Activated naive CD4-positive, alpha-beta T cell treated with anti-CD3 and anti-CD28 coated beads, Interleukin-2, amount 50 U/mL, for 72 hours (primary cell): ENCODE measurements around the gene ARHGEF39. TPM values are rescaled to one million over a fixed set of nuclear protein-coding genes. Genes with fewer than 3 reads are reported as not detected.
"Not testable (repeated sequence)": the region's sequence is repeated elsewhere in the genome, so short reads cannot be mapped to it uniquely, and the experiment has no call there.

Source experiments
- ATAC-seq, 2 donors: fragments of 150-1000 bp; cut with Tn5 transposase; 2 replicates each; pipeline ENCODE4 v1.10.0; 2021; ENCODE audit warnings: mild to moderate bottlenecking in 2 of 2, moderate library complexity in 2 of 2
- DNase-seq, 2 donors: peaks; one replicate each; pipeline ENCODE4 v3.0.0; 2021 to 2022; ENCODE audit warnings: low spot score in 2 of 2
- H3K27ac Mint-ChIP-seq, 2 donors: one replicate each; pipeline ENCODE4 v1.8.0; 2022; ENCODE audit warnings: mild to moderate bottlenecking in 2 of 2, mixed read lengths in 2 of 2
- H3K36me3 Mint-ChIP-seq, 2 donors: one replicate each; pipeline ENCODE4 v1.8.0; 2022; ENCODE audit warnings: mixed read lengths in 2 of 2
- H3K9me3 Mint-ChIP-seq, 2 donors: one replicate each; pipeline ENCODE4 v1.8.0; 2022; ENCODE audit warnings: mixed read lengths in 2 of 2
- total RNA-seq, 2 donors: library from RNA; stranded (reverse); gene quantifications; one replicate each; pipeline ENCODE4 v1.2.3, GENCODE V29; 2022

ARHGEF39 gene
- total RNA-seq, 2 donors from 2014 or later = 21.6 to 22.8 TPM

DNA sequence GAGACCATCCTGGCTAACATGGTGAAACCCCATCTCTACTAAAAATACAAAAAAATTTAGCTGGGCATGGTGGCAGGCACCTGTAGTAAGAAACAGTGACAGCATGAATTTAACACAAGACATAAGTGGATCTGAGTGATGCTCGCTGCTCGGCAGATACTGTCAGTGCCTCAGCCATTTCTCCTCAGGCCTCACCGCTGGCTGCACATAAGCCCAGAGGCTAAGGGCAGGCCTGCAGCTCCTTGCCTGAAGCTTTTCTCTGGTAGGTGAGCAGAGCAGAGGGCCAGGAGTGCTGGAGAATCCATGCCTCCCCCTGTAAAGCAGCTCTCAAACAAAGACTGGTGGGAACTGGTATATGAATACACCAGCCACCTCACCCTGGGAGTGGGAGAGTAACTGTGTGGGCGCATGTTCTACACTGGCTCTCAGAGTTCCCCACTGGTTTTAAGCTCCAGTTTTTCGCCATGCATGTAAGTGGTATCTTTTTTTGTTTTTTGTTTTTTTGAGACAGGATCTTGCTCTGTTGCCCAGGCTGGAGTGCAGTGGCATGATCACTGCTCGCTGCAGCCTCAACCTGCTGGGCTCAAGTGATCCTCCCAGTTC is 36.5 kb downstream of the ARHGEF39 start:
- DNase-seq (no peak), ATAC-seq (no peak)
- Mint-ChIP-seq H3K9me3 (no peaks in the 10 kb centered on the region), H3K36me3 (no peaks in the 10 kb centered on the region), H3K27ac (no peak overlapping the region)

DNA sequence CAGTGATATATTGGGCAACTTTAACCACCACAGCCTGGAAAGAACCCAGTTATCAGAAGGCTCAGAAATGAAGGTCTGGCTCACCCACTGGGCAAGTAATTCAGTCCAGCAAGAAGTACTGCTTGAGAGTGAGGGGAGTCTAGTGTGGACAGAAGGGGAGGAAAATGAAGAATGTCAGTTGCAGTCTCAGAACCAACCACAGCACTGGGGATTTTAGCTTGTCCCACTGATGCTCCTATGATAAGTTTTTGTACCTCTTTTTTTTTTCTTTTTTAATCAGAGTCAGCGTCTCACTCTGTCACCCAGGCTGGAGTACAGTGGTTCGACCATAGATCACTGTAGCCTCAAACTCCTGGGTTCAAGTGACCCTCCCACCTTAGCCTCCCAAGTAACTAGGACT is 37.4 kb downstream of the ARHGEF39 start:
- H3K27ac Mint-ChIP-seq = no peak overlapping the region
- ATAC-seq = no peak
- no peaks in the 10 kb centered on the region for H3K9me3 Mint-ChIP-seq
- no peak for DNase-seq
- no peaks in the 10 kb centered on the region for H3K36me3 Mint-ChIP-seq

DNA sequence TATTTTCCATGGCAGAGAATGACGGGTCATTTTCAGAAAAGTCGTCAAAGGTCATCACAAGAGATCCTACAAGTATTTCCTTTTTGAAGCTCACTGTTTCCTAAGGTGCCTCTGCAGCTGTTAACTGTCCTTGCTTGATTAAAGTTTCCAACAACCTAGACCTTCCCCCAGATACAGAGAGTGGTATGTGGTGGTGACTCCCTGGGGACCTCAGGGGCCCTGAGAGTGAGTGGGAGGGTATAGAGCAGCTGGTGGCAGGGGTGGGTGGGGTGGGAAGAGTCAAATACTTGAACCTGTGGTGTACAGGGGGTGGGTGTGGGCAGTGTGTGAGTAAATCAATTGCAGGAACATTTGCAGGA is 45.2 kb downstream of the ARHGEF39 start:
- DNase-seq (no peak), ATAC-seq (peak; percentile 69 to 71)
- Mint-ChIP-seq H3K9me3 (no peaks in the 10 kb centered on the region), H3K27ac (peak overlapping the region; percentile 14 to 86), H3K36me3 (no peaks in the 10 kb centered on the region)

DNA sequence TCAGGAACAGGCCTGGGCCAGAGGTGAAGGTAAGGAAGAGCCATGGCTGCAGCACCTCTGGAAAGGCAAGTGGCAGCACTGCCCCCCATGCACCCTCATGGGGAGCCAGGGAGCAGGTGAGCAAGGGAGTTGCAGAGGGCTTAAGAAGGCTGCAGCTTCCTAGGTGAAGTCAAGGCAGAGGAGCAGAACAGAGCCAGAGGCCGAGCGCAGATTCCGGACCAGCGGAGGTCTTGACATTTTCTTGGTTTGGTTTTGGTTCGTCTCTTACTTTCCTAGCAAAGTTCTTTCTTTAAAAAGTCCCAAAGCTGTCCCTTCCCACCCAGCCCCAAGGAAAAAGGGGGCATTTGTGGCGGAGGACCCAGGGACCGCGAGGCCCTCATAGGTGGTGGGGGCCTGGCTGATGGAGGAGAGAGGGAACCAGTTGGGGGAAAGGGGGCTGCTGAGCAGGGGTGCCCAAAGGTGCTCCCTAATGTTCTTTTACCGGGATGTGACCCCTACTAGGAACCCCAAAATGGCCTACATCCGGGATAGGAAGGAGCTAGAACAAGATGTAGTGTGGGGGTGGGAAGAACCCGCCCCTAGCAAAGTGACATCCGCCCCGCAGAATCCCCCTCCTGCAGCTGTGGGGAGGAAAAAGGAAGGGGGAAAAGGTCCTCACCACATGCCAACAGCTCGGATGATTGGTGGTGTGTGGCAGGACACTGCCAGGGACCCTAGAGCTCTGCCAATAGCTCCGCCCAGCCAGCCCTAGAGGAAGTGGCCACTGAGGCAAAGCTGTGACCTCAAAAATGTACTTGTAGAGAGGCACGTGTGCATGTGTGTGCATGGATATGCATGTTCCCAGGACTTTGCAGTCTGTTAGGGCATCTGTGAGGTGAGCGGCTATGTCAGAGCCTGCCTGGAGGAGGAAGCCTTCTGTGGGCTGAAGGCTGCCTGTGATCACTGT is 45.9 kb downstream of the ARHGEF39 start:
- ATAC-seq (peak; percentile 65 to 77), DNase-seq (peak in 1 of 2 donors; percentile 72)
- no peaks in the 10 kb centered on the region for H3K9me3 Mint-ChIP-seq
- peak overlapping the region; percentile 65 to 86 for H3K27ac Mint-ChIP-seq
- no peaks in the 10 kb centered on the region for H3K36me3 Mint-ChIP-seq

DNA sequence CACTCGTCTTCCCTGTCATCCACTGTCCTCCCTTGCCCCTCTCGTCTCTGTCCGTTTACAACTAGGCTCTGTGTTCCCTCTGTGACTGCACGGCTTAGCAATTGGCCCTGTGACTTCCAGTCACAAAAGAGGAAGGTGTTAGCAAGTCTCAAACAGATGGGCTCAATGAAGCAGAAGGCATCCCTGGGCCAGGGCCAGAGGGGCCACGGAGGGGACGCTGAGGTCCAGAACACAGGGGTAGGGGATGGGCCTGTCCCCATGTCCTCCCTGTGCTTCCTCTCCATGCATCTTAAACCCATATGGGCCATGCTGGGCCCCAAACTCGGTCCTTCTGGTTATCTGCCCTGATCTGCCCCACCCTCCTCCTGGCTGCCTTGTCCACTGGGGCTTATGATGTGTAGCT is 46.7 kb downstream of the ARHGEF39 start, which contains the start of gene CD72:
TSS of gene CD72 (minus strand) at position 89 of the 403 bp plus-strand sequence. CDS start 110 bp downstream, outside the sequence.
- no peak for ATAC-seq
- no peak for DNase-seq
- no peaks in the 10 kb centered on the region for H3K36me3 Mint-ChIP-seq
- H3K9me3 Mint-ChIP-seq = no peaks in the 10 kb centered on the region
- peak within 1 kb of the TSS; percentile 86 to 88 for H3K27ac Mint-ChIP-seq

DNA sequence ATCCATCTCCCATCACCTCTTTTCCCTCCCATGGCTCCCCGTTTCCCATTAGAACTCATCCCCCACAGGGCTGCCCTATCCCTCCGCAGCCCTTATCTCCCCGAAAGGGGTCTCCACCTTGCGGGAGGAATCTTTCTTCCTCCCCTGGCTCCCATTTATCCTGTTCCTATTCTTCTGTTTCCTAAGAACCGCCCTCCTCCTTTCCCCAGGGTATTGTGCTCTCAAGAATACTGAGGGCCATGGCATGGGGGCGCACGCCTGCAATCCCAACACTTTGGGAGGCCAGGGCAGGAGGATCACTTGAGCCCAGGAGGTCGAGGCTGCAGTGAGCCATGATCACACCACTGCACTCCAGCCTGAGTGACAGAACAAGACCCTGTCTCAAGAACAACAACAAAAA is 47.4 kb downstream of the ARHGEF39 start:
- H3K27ac Mint-ChIP-seq = peak overlapping the region; percentile 86 to 88
- H3K36me3 Mint-ChIP-seq = no peaks in the 10 kb centered on the region
- H3K9me3 Mint-ChIP-seq = no peaks in the 10 kb centered on the region
- DNase-seq (no peak), ATAC-seq (no peak)

DNA sequence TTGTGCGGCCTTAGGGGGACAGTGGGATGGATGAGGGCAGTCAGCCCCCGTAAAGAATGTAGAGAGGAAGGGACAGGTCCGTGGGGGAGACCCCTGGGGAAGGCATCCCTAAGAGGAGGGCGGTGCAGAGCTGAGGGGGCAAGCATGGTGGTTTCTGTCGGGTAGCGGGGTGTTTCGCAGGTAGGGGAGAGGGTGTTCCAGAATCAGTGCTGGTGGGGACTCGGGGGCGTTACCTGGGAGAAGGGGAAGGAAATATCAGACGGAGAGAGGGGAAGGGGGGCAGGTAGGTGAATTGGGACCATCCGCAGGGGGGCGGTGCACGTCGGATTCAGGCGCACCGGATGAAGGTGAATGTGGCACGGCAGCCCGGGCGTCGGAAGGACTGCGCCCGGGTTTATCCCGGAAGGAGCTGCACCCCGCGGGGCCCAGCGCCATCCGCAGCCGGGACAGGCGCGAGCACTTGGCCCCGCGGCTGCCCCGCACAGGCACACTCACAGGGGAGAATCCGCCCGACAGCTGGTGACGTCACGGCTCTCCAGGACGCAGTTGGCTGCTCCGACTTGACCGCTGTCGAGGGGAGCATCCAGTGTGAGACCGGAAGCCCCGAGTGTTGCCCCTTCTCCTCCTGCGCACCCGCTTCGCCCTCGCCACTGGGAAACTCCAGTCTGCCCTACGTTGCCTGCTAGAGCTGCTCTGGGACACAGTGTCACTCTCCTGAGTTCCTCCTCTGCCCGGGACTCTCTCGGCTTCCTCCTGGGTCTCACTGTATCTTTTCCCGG is 48.1 kb downstream of the ARHGEF39 start:
- ATAC-seq = peak; percentile 76
- Mint-ChIP-seq H3K36me3 (no peaks in the 10 kb centered on the region), H3K9me3 (no peaks in the 10 kb centered on the region), H3K27ac (peak overlapping the region; percentile 86 to 88)
- peak; percentile 64 to 82 for DNase-seq

DNA sequence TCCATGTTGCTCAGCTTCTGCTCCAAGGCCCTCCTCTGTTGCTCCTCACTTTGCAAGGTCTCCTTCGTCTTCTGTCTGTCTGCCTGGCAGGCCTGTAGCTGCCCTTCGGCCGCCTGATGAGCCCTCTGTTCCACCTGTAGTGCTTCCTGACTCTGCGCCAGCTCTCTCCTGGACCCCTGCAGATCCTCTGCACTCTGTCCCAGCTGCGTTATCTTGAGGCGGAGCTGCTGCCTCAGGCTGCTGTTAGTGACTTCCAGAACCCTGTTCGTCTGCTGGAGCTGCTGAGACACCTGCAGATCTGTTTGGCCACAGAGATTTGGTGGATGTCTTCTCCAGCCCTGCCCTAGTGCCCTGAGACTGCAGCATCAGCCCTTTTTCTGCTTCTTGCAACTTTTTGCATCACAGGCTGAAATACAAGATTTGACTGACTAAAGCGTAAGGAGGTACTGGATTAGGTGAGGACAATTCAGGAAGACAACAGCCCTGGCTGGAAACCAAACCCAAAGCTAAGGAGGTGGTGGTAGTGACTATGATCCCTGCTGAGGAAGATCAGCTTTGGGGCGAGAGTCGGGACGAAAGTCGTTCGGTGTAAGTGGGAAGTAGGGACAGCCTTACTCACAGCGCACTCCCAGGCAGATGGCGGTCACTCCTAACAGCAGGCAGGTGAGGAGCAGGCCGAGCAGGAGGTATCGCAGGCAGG is 48.9 kb downstream of the ARHGEF39 start:
- DNase-seq = no peak
- ATAC-seq = no peak
- Mint-ChIP-seq H3K27ac (peak overlapping the region; percentile 1 to 86), H3K36me3 (no peaks in the 10 kb centered on the region), H3K9me3 (no peaks in the 10 kb centered on the region)

DNA sequence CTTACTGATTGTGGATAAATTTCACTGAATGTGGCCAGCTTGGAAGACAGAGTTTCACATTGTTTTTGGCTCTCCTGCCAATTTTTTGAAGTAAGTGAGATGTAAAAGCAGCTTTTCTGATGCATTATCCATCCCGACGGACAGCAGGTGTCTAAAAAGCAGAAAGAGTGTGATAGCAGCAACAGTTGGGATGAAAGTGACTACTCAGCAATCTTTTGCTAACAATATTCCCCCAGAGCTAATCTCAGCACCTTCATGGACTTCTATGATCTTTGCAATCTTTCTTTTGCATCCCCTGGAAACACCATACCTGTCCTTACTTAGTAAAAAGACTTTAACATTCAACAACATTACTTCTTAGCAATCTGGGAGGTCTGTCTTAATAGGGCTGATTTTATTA is 52.2 kb downstream of the ARHGEF39 start:
- H3K36me3 Mint-ChIP-seq = no peaks in the 10 kb centered on the region
- ATAC-seq (no peak), DNase-seq (no peak)
- H3K27ac Mint-ChIP-seq = no peak overlapping the region
- no peaks in the 10 kb centered on the region for H3K9me3 Mint-ChIP-seq

DNA sequence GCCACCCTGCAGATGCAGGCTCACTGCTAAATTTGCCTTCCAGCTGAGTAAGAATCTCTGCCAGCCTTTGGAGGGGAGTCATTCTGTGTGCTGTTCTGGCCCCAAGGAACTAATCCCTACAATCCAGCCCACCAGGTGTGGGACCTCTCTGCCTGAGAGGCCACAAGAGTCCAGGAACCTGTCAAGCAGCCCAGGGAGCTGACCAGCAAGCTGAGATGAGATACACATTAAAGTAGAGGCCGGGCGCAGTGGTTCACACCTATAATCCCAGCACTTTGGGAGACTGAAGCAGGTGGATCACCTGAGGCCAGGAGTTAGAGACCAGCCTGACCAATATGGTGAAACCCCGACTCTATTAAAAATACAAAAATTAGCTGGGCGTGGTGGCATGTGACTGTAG is 52.9 kb downstream of the ARHGEF39 start:
- not testable (repeated sequence) for ATAC-seq, DNase-seq, H3K9me3 Mint-ChIP-seq, H3K36me3 Mint-ChIP-seq, H3K27ac Mint-ChIP-seq

DNA sequence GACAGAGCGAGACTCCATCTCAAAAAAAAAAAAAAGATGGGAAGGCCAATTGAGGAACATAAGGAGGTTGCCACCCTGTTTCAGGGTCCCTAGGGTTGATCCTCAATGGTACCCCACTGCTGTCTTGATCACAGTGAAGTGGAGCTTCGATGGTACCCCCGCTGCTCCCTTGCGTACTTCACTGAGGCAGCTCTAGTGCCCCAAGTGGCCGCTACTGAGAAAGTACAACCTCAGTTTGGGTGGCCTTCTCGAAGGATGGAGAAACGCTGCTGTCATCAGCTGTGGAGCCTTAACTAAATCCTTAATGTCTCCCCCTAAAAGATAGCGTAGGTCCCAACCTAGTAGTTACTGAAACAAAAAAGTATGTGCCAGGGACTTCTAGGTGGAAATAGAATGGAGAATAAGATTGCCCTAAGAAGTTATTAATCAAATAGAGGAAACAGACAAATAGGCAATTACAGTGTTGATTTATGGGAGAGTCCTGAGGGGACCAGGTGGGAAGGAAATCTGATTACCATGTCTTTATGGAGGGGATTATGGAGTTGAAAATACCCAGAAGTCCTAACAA is 53.7 kb downstream of the ARHGEF39 start:
- ATAC-seq = peak; percentile 75 to 83

DNA sequence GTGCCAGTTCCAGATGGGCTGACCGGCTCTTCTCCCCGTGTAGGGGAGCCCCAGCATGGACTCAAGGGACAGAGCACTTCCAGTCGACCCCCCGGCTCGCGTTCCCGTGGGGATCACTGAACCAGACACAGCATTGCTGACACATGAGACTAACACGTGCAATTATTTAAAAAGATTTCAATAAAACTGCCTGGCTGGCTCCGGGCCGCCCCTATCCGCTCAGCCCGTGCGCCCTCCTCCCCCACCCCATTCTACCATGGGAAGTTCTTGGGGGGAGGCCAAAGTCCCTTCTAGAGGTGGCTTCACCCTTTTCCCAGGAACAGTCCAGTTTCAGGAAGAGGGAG is 55.2 kb downstream of the ARHGEF39 start:
- Mint-ChIP-seq H3K27ac (no peak overlapping the region), H3K9me3 (no peaks in the 10 kb centered on the region), H3K36me3 (no peaks in the 10 kb centered on the region)
- ATAC-seq = no peak
- no peak for DNase-seq

More for the DNA sequence above, 53.7 kb downstream of the ARHGEF39 start:
- Mint-ChIP-seq H3K9me3 (no peaks in the 10 kb centered on the region), H3K36me3 (no peaks in the 10 kb centered on the region), H3K27ac (no peak overlapping the region)
- peak in 1 of 2 donors; percentile 51 for DNase-seq

Other genes with a start within 250 kb of the ARHGEF39 start
- 1 to 10 TPM; 5.1 to 10.0 TPM for gene RUSC2, start 175.1 kb downstream of the ARHGEF39 start, total RNA-seq
- gene TESK1, start 59.9 kb downstream of the ARHGEF39 start, total RNA-seq = 10 to 100 TPM; 19.4 to 61.3 TPM
- gene CD72, start 46.8 kb downstream of the ARHGEF39 start, total RNA-seq = 10 to 100 TPM; 11.1 to 16.7 TPM
- 100 to 1,000 TPM in 1 of 2 donors, 10 to 100 TPM in 1; 67.8 to 122 TPM for gene SIT1, start 14.3 kb downstream of the ARHGEF39 start, total RNA-seq
- 1,000 to 10,000 TPM; 3,566 to 7,483 TPM for gene RMRP, start 7.2 kb downstream of the ARHGEF39 start, total RNA-seq
- 10 to 100 TPM; 10.2 to 24.4 TPM for gene CCDC107, start 6.9 kb downstream of the ARHGEF39 start, total RNA-seq
- 1 to 10 TPM in 1 of 2 donors, under 1 TPM in 1; 0.73 to 1.1 TPM for gene CA9, start 8.7 kb upstream of the ARHGEF39 start, total RNA-seq
- gene TPM2, start 24.7 kb upstream of the ARHGEF39 start, total RNA-seq = 1 to 10 TPM; 5.2 to 9.3 TPM
- gene TLN1, start 67.0 kb upstream of the ARHGEF39 start, total RNA-seq = 100 to 1,000 TPM; 234 to 334 TPM
- 10 to 100 TPM; 22.8 to 25.3 TPM for gene CREB3, start 67.5 kb upstream of the ARHGEF39 start, total RNA-seq
- 10 to 100 TPM; 23.4 to 57.6 TPM for gene GBA2, start 84.0 kb upstream of the ARHGEF39 start, total RNA-seq
- gene RGP1, start 84.1 kb upstream of the ARHGEF39 start, total RNA-seq = 10 to 100 TPM; 18.4 to 35.1 TPM
- gene MSMP, start 89.1 kb upstream of the ARHGEF39 start, total RNA-seq = under 1 TPM in 1 of 2 donors, not detected in 1; 0.46 TPM
- gene NPR2, start 126.4 kb upstream of the ARHGEF39 start, total RNA-seq = 10 to 100 TPM in 1 of 2 donors, 1 to 10 TPM in 1; 6.8 to 16.2 TPM
- gene SPAG8, start 147.1 kb upstream of the ARHGEF39 start, total RNA-seq = 1 to 10 TPM; 1.0 to 1.3 TPM
- 10 to 100 TPM; 27.2 to 51.8 TPM for gene HINT2, start 149.8 kb upstream of the ARHGEF39 start, total RNA-seq
- gene FAM221B, start 163.5 kb upstream of the ARHGEF39 start, total RNA-seq = not detected
- gene TMEM8B, start 164.0 kb upstream of the ARHGEF39 start, total RNA-seq = 10 to 100 TPM in 1 of 2 donors, 1 to 10 TPM in 1; 4.0 to 11.2 TPM
- gene OR13J1, start 205.2 kb upstream of the ARHGEF39 start, total RNA-seq = not detected
- gene HRCT1, start 241.0 kb upstream of the ARHGEF39 start, total RNA-seq = not detected
- not detected for gene SPAAR, start 244.3 kb upstream of the ARHGEF39 start, total RNA-seq